Measurements from ENCODE around the gene PHF1.
A peak's percentile ranks its signal among the peaks of the same experiment; 100 is the strongest.

The PHF1 gene

DNA sequence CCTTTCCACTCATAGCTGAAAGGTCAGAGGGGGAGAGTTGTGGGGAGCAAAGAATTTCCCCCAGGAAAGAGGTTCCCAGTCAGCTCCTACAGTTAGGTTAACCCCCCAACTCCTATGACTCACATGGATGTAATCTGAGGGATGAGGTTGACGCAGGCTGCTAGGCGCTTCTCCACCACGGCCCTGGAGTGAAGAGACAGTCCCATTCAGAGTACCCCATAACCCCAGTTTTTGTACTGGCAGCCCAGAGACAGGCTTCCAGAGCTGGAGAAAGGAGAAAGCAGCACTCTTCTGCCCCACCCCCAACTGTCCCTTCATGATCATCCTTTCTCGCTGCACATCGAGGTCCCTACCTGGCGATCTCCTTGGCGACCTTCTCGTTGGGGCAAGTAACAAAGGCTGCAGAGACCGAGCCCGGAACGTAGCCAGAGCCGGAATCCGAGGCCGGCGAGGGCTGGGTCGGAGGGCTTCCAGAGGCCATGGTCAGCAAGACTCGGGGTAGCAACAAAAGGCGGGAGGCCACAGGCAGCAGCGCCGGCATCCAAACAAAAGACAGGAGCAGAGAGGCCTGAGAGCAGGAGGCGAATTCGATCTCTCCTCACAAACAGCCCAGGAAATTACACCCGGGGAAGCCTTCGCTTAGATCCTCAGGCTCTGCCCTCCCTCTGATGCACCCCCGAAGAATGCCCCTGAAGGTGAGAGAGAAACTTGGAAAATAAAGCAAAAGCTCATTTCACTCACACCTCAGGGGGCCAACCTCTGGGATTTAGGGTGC, 6.5 kb downstream of the PHF1 start:
- DNase-seq = peak; percentile 40
- H3K9me3 ChIP-seq (ENCODE audit: severe bottlenecking) = no peaks in the 10 kb centered on the region
- TF ChIP-seq, protein P1, sequence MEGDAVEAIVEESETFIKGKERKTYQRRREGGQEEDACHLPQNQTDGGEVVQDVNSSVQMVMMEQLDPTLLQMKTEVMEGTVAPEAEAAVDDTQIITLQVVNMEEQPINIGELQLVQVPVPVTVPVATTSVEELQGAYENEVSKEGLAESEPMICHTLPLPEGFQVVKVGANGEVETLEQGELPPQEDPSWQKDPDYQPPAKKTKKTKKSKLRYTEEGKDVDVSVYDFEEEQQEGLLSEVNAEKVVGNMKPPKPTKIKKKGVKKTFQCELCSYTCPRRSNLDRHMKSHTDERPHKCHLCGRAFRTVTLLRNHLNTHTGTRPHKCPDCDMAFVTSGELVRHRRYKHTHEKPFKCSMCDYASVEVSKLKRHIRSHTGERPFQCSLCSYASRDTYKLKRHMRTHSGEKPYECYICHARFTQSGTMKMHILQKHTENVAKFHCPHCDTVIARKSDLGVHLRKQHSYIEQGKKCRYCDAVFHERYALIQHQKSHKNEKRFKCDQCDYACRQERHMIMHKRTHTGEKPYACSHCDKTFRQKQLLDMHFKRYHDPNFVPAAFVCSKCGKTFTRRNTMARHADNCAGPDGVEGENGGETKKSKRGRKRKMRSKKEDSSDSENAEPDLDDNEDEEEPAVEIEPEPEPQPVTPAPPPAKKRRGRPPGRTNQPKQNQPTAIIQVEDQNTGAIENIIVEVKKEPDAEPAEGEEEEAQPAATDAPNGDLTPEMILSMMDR (IDR thresholded peaks at IDR 0.05; ENCODE audit: low read depth, low read length) = no peak
- peaks cover 57% of the 10 kb centered on the region for H3K36me3 ChIP-seq
- H3K4me3 ChIP-seq (ENCODE audit: low read depth, low read length) = peak overlapping the region; percentile 82
- H3K27me3 ChIP-seq (ENCODE audit: insufficient read depth, low read depth, severe bottlenecking) = no peaks in the 10 kb centered on the region
- peak overlapping the region; percentile 78 for H3K27ac ChIP-seq

DNA sequence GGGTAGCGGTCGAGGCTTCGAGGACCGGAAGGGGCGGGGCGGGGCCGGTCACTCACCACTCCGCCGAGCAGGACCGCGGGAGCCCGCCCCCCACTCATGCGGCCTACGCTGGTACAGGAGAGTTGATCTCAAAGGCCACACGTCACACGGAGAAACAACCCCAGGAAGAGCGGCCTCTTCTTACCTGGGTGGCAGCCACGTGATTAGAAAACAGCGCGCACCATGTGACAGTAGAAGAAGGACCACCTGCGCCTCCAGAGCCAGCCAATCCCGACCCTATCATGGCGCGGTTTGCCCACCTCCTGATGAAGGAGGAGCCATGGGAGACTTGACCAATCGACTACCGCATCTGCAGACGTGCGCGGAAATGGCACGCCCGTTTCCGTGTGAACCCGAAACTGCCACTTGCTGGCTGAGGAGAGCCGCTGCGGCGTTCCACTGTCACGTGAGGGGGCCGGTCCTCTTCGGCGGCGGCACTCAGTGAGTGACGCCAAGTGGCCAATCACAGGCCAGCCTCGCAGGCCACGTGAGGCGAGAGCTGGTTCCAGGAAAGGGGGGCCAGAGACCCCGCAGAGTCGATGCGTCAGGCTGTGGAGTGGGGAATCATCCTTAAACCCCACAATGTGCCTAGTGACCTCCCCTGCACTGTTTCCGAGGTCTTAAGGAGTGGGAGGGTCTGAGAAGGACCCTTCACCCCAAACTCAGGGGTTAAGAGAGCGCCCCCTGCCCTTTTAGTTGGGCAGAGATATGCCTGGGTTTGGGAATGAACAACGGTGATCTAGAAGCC, 7.3 kb downstream of the PHF1 start, which contains the start of gene CUTA:
TSS of gene CUTA (minus strand) at position 205 of the 787 bp plus-strand sequence. CDS start at position 98, 107 bp downstream.
- Histone ChIP-seq H3K9me3 (ENCODE audit: severe bottlenecking) (no peaks in the 10 kb centered on the region), H3K4me3 (ENCODE audit: low read depth, low read length) (peak within 1 kb of the TSS; percentile 82), H3K36me3 (peaks cover 57% of the 10 kb centered on the region), H3K27ac (peak within 1 kb of the TSS; percentile 83), H3K27me3 (ENCODE audit: insufficient read depth, low read depth, severe bottlenecking) (no peaks in the 10 kb centered on the region)
- peak; percentile 100 for DNase-seq
- TF ChIP-seq, protein P1 (IDR thresholded peaks at IDR 0.05; ENCODE audit: low read depth, low read length) = peak; percentile 51

DNA sequence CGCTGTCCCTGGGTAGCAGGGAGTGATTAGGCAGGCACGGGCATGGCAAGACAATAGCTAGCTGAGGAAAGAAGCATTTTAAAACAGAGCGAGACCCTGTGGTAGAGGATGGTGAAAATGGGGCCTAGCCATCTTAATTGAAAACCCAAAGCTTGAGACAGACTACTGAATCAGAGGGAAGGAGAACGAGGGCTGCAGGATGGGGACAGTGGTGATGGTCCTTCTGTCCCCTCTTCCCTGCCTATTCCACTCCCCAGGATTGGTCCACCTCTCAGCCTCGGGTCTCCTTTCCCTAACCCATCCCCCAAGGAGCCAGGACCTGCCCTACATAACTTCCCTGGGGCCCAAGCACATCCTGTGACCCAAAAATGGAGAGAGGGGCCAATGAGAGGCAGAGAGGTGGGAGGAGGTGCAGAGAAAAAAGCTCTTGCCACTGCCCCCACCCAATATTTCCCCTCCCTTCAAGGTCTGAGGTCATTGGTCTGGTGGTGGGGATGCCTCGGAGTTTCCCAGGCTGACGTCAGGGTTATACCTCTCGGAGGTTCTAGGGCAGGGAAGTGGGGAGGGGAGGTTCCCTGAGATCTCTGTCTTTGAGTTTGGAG, 8.0 kb downstream of the PHF1 start:
- no peaks in the 10 kb centered on the region for H3K9me3 ChIP-seq (ENCODE audit: severe bottlenecking)
- no peak for DNase-seq
- H3K27ac ChIP-seq = peak overlapping the region; percentile 83
- peak overlapping the region; percentile 51 for H3K4me3 ChIP-seq (ENCODE audit: low read depth, low read length)
- H3K27me3 ChIP-seq (ENCODE audit: insufficient read depth, low read depth, severe bottlenecking) = no peaks in the 10 kb centered on the region
- TF ChIP-seq, protein P1 (IDR thresholded peaks at IDR 0.05; ENCODE audit: low read depth, low read length) = no peak
- peaks cover 57% of the 10 kb centered on the region for H3K36me3 ChIP-seq

DNA sequence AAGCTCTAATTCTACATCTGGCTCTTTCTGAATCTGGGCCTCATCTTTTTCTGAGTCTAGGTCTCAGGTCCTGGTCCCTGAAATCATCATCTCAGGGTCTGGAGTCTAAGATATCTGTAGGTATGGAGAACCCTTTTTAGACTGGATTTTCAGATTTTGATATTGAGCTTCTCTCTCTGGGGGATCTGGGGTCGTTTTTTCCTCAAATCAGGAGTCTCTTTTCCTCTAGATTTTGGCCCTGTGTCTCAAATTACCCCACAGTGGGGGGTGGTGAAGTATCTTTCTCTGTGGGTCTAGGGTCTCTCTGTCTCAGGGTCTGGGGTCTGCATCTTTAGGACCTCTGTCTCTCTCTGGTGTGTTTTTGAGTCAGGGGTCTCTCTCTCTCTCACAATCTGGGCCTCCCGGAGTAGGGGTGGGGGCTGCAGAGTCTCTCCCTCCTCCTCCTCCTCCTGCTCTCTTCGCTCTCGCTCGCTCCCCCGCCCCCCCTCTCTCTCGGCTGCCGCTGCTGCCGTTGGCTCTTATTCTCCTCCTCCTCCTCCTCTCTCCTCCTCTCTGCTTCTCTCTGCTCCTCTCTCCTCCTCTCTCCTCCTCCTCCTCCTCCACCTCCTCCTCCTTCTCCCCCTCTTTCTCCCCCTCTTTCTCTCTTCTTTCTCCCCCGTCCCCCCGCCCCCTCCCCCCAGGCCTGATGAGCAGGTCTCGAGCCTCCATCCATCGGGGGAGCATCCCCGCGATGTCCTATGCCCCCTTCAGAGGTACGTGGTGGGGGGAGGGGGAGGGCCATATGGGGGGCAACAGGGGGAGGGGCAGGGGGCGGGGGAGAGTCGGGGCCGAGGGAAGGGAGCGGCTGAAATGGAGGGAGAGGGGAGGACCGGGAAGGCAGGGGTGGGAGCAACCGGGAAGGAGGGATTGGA, 9.0 kb downstream of the PHF1 start, which contains the start of gene SYNGAP1:
TSS of gene SYNGAP1 (plus strand) at position 486 of the 911 bp plus-strand sequence. CDS start at position 686, 200 bp downstream.
- H3K9me3 ChIP-seq (ENCODE audit: severe bottlenecking) = no peaks in the 10 kb centered on the region
- H3K4me3 ChIP-seq (ENCODE audit: low read depth, low read length) = peak within 1 kb of the TSS; percentile 51
- peak; percentile 91 for DNase-seq
- TF ChIP-seq, protein P1 (IDR thresholded peaks at IDR 0.05; ENCODE audit: low read depth, low read length) = no peak
- H3K27ac ChIP-seq = peak within 1 kb of the TSS; percentile 93
- peaks cover 59% of the 10 kb centered on the region for H3K36me3 ChIP-seq
- H3K27me3 ChIP-seq (ENCODE audit: insufficient read depth, low read depth, severe bottlenecking) = no peaks in the 10 kb centered on the region

Data from WERI-Rb-1 (cell line).